SK-N-SH treated with all-trans-retinoic acid at 6 μM for 48 hours (cell line): ENCODE results near the gene DST.
A peak's percentile ranks its signal among the peaks of the same experiment; 100 is the strongest.

Source experiments
- ATAC-seq: fragments of 200-7000 bp; cut with Tn5 transposase; 3 replicates; pipeline ENCODE4 v1.9.1; 2020; ENCODE audit warnings: mild to moderate bottlenecking, moderate library complexity
- BACH2 ChIP-seq: fragments of 250-450 bp; sonication (Bioruptor Pico); IDR thresholded peaks from 2 replicates; pipeline ENCODE4 v1.9.0; 2021; ENCODE audit warnings: mild to moderate bottlenecking, borderline replicate concordance
- CSDC2 ChIP-seq: fragments of 250-450 bp; sonication (Bioruptor Pico); IDR thresholded peaks from 2 replicates; pipeline ENCODE4 v1.5.0; 2020; ENCODE audit warnings: mild to moderate bottlenecking, moderate library complexity
- ESRRG ChIP-seq: fragments of 250-450 bp; sonication (Bioruptor Pico); IDR thresholded peaks from 2 replicates; pipeline ENCODE4 v1.6.1; 2021; ENCODE audit warnings: mild to moderate bottlenecking
- GLIS3 ChIP-seq: fragments of 250-450 bp; sonication (Bioruptor Pico); IDR thresholded peaks from 2 replicates; pipeline ENCODE4 v1.5.0; 2020; ENCODE audit warnings: mild to moderate bottlenecking, moderate library complexity
- ISL1 ChIP-seq: fragments of 250-450 bp; sonication (Bioruptor Pico); IDR thresholded peaks from 2 replicates; pipeline ENCODE4 v2.1.2; 2022; ENCODE audit warnings: mild to moderate bottlenecking, moderate library complexity
- OSR1 ChIP-seq: fragments of 250-450 bp; sonication (Bioruptor Pico); IDR thresholded peaks from 2 replicates; pipeline ENCODE4 v1.8.0; 2022; ENCODE audit warnings: moderate library complexity, mild to moderate bottlenecking, inconsistent platforms
- POU6F1 ChIP-seq: fragments of 250-450 bp; sonication (Bioruptor Pico); IDR thresholded peaks from 2 replicates; pipeline ENCODE4 v1.8.0; 2021; ENCODE audit warnings: low read depth, mild to moderate bottlenecking, moderate library complexity, borderline replicate concordance
- PPARA ChIP-seq: fragments of 250-450 bp; sonication (Bioruptor Pico); IDR thresholded peaks from 2 replicates; pipeline ENCODE4 v1.5.0; 2020; ENCODE audit warnings: mild to moderate bottlenecking, borderline replicate concordance
- RARB ChIP-seq: fragments of 250-450 bp; sonication (Bioruptor Pico); IDR thresholded peaks from 2 replicates; pipeline ENCODE4 v1.8.0; 2021; ENCODE audit warnings: mild to moderate bottlenecking, moderate library complexity
- SNAI2 ChIP-seq: fragments of 250-450 bp; sonication (Bioruptor Pico); IDR thresholded peaks from 2 replicates; pipeline ENCODE4 v1.5.0; 2020; ENCODE audit warnings: mild to moderate bottlenecking, moderate library complexity
- TOX ChIP-seq: fragments of 250-450 bp; sonication (Bioruptor Pico); IDR thresholded peaks from 2 replicates; pipeline ENCODE4 v1.8.0; 2021; ENCODE audit warnings: mild to moderate bottlenecking, moderate library complexity, borderline replicate concordance
- ZC3H10 ChIP-seq: fragments of 250-450 bp; sonication (Bioruptor Pico); IDR thresholded peaks from 2 replicates; pipeline ENCODE4 v1.5.1; 2021; ENCODE audit warnings: mild to moderate bottlenecking, moderate library complexity
- ZFP3 ChIP-seq: fragments of 250-450 bp; sonication (Bioruptor Pico); IDR thresholded peaks from 2 replicates; pipeline ENCODE4 v1.5.0; 2020; ENCODE audit warnings: mild to moderate bottlenecking, moderate library complexity
- ZFP30 ChIP-seq: fragments of 450-650 bp; formaldehyde crosslinking; IDR thresholded peaks from 2 replicates; pipeline ENCODE4 v1.5.0; 2022; ENCODE audit warnings: mild to moderate bottlenecking, moderate library complexity
- ZNF70 ChIP-seq: fragments of 450-650 bp; formaldehyde crosslinking; IDR thresholded peaks from 2 replicates; pipeline ENCODE4 v1.5.0; 2020; ENCODE audit warnings: mild to moderate bottlenecking, moderate library complexity
- ZNF8 ChIP-seq: fragments of 450-650 bp; formaldehyde crosslinking; IDR thresholded peaks from 2 replicates; pipeline ENCODE4 v1.5.0; 2020; ENCODE audit warnings: mild to moderate bottlenecking, moderate library complexity
- TF ChIP-seq, protein P1 (sequence below): fragments of 250-450 bp; sonication (Bioruptor Pico); IDR thresholded peaks from 2 replicates; pipeline ENCODE4 v1.5.1; 2020; ENCODE audit warnings: low read depth, mild to moderate bottlenecking, moderate library complexity
- TF ChIP-seq, protein P2 (sequence below): fragments of 250-450 bp; sonication (Bioruptor Pico); IDR thresholded peaks from 2 replicates; pipeline ENCODE4 v1.8.0; 2020; ENCODE audit warnings: mild to moderate bottlenecking, moderate library complexity, borderline replicate concordance
- TF ChIP-seq, protein P3 (sequence below): fragments of 250-450 bp; sonication (Bioruptor Pico); IDR thresholded peaks from 2 replicates; pipeline ENCODE4 v1.5.1; 2021; ENCODE audit warnings: mild to moderate bottlenecking, moderate library complexity
- TF ChIP-seq, protein P4 (sequence below): fragments of 250-450 bp; sonication (Bioruptor Pico); IDR thresholded peaks from 2 replicates; pipeline ENCODE4 v1.5.0; 2020; ENCODE audit warnings: mild to moderate bottlenecking, moderate library complexity

DST gene

GRCh38 chr6:56479381-56479780, 163.3 kb downstream of the DST start:
- no peak for ATAC-seq
- TF ChIP-seq ZNF8 (CRISPR knock-in tag) (peak; percentile 98), ZFP3 (CRISPR knock-in tag) (no peak)

GRCh38 chr6:56478202-56478601, 164.5 kb downstream of the DST start:
- no peak for ATAC-seq
- TF ChIP-seq ZFP30 (CRISPR knock-in tag), result no peak
- TF ChIP-seq ZNF70 (CRISPR knock-in tag), result no peak
- TF ChIP-seq POU6F1, result no peak
- no peak for TF ChIP-seq ESRRG (CRISPR knock-in tag)

DNA sequence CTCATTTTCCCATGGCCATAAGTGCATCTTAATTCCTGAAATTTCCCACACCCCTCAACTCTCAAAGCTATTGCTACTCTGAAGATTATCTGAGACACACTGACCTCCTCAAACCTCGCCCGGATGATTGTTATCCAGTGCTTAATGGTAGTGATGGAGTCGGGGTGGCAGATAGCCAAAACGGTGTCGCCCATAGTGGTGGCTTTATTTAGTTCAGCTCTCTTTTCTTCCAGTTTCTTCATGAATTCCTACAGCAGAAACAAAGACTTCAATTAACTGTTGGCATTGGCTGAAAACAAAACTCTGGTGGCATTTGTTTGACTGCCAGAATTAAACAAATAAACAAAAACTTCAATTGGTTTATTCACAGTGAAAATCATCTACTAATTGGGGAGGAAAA, 165.4 kb downstream of the DST start:
- no peak for TF ChIP-seq OSR1 (CRISPR knock-in tag)
- TF ChIP-seq, protein P1, sequence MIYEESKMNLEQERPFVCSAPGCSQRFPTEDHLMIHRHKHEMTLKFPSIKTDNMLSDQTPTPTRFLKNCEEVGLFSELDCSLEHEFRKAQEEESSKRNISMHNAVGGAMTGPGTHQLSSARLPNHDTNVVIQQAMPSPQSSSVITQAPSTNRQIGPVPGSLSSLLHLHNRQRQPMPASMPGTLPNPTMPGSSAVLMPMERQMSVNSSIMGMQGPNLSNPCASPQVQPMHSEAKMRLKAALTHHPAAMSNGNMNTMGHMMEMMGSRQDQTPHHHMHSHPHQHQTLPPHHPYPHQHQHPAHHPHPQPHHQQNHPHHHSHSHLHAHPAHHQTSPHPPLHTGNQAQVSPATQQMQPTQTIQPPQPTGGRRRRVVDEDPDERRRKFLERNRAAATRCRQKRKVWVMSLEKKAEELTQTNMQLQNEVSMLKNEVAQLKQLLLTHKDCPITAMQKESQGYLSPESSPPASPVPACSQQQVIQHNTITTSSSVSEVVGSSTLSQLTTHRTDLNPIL (CRISPR knock-in tag), result no peak
- TF ChIP-seq RARB (CRISPR knock-in tag), result no peak
- no peak for TF ChIP-seq ISL1 (CRISPR knock-in tag)
- no peak for TF ChIP-seq POU6F1
- TF ChIP-seq ZNF8 (CRISPR knock-in tag), result no peak
- no peak for TF ChIP-seq ZC3H10 (CRISPR knock-in tag)
- no peak for TF ChIP-seq ZFP3 (CRISPR knock-in tag)
- no peak for TF ChIP-seq TOX (CRISPR knock-in tag)
- no peak for TF ChIP-seq GLIS3 (CRISPR knock-in tag)
- ATAC-seq, result no peak

- ATAC-seq, result peak; percentile 76
- TF ChIP-seq BACH2 (CRISPR knock-in tag), result no peak
- peak; percentile 68; the same call in 1 of the 2 replicates for TF ChIP-seq SNAI2 (CRISPR knock-in tag)
- peak; percentile 86 for TF ChIP-seq ISL1 (CRISPR knock-in tag)
Observed at GRCh38 chr6:56475736-56476457, 166.8 kb downstream of the DST start.

- no peak for ATAC-seq
- no peak for TF ChIP-seq SNAI2 (CRISPR knock-in tag)
- TF ChIP-seq GLIS3 (CRISPR knock-in tag), result no peak
- TF ChIP-seq RARB (CRISPR knock-in tag), result no peak
- TF ChIP-seq POU6F1, result no peak
- TF ChIP-seq PPARA (CRISPR knock-in tag), result no peak
- TF ChIP-seq BACH2 (CRISPR knock-in tag), result no peak
- no peak for TF ChIP-seq OSR1 (CRISPR knock-in tag)
- TF ChIP-seq, protein P2, sequence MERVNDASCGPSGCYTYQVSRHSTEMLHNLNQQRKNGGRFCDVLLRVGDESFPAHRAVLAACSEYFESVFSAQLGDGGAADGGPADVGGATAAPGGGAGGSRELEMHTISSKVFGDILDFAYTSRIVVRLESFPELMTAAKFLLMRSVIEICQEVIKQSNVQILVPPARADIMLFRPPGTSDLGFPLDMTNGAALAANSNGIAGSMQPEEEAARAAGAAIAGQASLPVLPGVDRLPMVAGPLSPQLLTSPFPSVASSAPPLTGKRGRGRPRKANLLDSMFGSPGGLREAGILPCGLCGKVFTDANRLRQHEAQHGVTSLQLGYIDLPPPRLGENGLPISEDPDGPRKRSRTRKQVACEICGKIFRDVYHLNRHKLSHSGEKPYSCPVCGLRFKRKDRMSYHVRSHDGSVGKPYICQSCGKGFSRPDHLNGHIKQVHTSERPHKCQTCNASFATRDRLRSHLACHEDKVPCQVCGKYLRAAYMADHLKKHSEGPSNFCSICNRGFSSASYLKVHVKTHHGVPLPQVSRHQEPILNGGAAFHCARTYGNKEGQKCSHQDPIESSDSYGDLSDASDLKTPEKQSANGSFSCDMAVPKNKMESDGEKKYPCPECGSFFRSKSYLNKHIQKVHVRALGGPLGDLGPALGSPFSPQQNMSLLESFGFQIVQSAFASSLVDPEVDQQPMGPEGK (CRISPR knock-in tag), result no peak
- TF ChIP-seq TOX (CRISPR knock-in tag), result no peak
- TF ChIP-seq, protein P3, sequence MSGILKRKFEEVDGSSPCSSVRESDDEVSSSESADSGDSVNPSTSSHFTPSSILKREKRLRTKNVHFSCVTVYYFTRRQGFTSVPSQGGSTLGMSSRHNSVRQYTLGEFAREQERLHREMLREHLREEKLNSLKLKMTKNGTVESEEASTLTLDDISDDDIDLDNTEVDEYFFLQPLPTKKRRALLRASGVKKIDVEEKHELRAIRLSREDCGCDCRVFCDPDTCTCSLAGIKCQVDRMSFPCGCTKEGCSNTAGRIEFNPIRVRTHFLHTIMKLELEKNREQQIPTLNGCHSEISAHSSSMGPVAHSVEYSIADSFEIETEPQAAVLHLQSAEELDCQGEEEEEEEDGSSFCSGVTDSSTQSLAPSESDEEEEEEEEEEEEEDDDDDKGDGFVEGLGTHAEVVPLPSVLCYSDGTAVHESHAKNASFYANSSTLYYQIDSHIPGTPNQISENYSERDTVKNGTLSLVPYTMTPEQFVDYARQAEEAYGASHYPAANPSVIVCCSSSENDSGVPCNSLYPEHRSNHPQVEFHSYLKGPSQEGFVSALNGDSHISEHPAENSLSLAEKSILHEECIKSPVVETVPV, result no peak
- no peak for TF ChIP-seq ZFP30 (CRISPR knock-in tag)
- TF ChIP-seq, protein P4, sequence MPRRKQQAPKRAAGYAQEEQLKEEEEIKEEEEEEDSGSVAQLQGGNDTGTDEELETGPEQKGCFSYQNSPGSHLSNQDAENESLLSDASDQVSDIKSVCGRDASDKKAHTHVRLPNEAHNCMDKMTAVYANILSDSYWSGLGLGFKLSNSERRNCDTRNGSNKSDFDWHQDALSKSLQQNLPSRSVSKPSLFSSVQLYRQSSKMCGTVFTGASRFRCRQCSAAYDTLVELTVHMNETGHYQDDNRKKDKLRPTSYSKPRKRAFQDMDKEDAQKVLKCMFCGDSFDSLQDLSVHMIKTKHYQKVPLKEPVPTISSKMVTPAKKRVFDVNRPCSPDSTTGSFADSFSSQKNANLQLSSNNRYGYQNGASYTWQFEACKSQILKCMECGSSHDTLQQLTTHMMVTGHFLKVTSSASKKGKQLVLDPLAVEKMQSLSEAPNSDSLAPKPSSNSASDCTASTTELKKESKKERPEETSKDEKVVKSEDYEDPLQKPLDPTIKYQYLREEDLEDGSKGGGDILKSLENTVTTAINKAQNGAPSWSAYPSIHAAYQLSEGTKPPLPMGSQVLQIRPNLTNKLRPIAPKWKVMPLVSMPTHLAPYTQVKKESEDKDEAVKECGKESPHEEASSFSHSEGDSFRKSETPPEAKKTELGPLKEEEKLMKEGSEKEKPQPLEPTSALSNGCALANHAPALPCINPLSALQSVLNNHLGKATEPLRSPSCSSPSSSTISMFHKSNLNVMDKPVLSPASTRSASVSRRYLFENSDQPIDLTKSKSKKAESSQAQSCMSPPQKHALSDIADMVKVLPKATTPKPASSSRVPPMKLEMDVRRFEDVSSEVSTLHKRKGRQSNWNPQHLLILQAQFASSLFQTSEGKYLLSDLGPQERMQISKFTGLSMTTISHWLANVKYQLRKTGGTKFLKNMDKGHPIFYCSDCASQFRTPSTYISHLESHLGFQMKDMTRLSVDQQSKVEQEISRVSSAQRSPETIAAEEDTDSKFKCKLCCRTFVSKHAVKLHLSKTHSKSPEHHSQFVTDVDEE (CRISPR knock-in tag), result no peak
- TF ChIP-seq CSDC2, result no peak
Observed at GRCh38 chr6:56474532-56474931, 168.2 kb downstream of the DST start.
